ENCODE measurements around the gene STYX.
A peak's percentile ranks its signal among the peaks of the same experiment; 100 is the strongest.

Gene STYX, protein sequence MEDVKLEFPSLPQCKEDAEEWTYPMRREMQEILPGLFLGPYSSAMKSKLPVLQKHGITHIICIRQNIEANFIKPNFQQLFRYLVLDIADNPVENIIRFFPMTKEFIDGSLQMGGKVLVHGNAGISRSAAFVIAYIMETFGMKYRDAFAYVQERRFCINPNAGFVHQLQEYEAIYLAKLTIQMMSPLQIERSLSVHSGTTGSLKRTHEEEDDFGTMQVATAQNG

DNA sequence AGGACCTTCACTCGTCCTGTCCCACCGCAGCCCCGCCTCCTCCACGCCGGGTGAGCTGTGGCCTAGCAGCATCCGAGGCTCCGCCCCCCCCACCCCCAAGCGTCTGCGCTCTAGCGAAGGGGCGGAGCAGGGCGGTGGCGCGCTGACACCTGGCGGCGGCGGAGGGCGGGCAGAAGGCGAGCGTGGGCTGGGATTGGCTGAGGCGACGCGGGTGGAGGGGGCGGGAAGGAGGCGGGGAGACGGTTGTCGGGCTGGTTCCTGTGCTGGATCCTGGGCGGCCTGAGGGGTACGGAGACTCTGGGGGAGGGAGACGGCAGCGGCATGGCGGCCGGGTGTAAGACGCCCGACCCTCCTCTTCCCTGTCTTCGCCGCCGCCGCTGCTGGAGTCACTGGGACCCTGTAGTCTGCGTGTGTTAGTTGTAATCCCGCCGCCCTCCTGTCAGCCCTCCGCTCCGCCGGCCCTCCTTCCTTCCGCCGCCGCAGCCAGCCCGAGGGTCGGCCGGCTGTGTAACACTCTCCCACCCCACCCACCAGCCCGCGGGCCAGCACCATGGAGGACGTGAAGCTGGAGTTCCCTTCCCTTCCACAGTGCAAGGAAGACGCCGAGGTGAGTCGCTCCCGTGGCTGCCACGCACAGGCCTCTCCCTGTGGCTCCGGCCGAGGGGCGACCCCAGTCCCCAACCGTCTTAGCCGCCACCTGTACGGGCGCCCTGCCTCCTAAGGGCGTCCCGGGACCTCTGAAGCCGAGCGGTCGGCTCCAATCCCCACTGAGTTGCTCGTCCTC lies at the start of gene STYX:
TSS of gene STYX (plus strand) at position 242 of the 784 bp plus-strand sequence. CDS start at position 551, 309 bp downstream.
- peak; percentile 93 to 98 (median 96) for DNase-seq (ENCODE audit: low read depth in 3 of 3, low spot score in 1 of 3)

DNA sequence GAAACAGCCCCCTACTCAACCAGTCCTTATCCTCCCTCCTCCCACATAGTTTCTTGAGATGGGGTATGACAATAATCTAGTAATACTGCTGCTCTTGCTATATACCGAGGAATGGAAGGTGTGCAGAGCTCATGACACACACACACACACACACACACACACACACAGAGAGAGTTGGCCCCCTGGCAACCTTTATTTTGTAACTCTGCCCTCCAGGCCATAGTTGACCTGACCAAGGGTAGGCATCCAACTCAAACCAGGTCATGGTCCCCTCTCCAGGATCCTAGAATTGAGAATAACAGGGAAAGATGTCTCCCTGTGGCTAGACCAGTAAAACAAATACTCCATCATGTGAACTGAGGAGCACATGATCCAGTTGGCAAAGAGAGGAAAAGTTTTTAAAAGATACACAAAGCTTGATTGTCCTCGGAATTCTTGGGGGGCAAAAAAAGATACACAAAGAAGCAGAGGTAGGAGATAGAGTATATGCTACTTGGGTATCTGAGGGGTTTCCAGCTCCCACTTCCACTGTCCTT lies 45.9 kb upstream of the STYX start:
- no peak for DNase-seq (ENCODE audit: low read depth in 3 of 3, low spot score in 1 of 3)

DNA sequence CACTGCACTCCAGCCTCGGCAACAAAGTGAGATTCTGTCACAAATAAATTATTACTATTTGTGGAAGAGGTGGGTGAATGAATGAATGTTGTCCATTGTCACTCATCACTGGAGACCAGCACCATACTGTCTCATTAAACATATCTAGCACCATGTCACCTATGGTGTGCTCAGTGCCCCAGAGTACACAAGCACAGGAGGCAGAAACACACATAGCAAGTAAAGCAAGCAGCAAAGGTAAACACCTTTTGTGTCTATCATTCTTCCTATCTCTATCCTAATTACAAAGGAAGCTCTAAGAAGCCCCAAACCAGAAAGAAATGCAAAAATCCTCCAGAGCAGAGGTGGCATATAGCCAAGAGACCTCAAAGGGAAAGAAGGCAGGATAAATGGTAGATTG lies 43.8 kb upstream of the STYX start:
- no peak for DNase-seq (ENCODE audit: low read depth in 3 of 3, low spot score in 1 of 3)

DNA sequence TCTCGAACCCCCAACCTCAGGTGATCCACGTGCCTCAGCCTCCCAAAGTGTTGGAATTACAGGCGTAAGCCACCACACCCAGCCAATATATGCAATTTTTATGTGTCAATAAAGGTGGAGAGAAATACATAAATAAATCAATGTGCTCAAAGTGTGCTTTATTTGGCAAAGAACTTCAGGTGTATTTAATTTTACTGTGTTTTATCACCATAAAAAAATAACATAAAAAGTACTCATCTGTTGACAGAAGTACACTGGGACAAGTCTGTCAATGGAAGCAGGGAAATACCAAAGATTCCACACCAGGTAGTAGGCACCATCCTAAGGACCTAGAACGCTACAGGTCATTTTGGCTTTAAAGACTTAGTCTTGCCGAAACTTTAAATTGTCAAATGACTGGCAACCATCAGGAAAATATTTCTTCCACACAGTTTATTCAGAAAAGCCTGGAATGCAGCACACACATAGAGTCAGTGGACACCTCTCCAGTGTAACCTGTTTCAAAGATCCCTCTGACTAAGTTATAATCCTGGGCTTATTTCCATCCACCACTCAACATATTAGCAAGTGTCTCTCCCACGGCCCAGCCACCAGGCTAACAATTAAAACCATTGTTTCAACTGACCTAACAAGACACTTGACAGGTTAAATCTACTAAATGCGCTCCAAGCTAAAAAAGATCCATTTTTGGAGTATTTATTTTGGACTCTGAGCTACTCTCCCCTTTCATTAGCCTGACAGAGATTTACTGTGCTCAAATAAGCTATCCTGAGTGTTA lies 38.8 kb upstream of the STYX start:
- no peak for DNase-seq (ENCODE audit: low read depth in 3 of 3, low spot score in 1 of 3)

DNA sequence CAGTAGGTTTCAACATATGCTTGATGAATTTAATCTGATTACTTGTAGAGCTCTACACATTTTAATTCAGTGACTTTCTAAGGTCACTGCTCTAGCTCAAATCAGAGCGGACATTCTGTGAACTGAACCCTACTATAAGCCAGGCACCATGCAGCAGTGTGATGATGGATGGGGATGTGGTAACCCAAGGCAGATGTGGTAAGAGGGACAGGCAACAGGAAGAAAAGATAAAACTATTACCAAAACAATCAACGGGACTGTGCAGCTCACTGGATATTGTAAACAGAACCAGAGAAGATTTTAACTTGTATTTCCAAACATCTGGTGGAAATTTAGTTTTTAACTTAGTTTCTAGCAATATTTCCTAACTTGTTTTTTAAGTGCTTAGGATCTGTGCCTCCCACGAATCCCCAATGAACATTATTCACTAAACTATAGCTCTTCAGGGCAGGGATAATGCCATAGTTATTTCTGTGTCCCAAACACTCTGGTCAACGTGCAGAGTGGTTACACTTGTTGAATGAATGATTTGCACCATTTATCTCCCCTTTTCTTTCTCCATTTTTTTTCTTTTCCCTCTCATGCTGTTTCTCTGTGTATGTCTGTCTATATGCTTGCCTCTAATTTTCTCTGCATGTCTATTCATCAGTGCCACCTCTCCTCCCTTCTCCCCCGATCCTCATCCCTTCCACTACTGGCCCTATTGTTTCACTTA lies 37.6 kb upstream of the STYX start:
- no peak for DNase-seq (ENCODE audit: low read depth in 3 of 3, low spot score in 1 of 3)

DNA sequence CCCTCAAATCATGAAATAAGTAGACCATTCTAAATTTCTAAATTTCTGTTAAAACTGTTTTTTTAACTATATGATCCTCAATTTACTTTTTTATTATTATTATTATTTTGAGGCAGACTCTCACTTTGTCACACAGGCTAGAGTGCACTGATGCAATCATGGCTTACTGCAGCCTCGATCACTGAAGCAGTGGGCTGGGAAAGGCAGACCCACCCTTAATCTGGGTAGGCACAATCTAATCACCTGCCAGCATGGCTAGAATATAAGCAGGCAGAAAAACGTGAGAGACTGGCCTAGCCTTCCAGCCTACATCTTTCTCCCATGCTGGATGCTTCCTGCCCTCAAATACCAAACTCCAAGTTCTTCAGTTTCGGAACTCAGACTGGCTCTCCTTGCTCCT lies 36.9 kb upstream of the STYX start:
- no peak for DNase-seq (ENCODE audit: low read depth in 3 of 3, low spot score in 1 of 3)

DNA sequence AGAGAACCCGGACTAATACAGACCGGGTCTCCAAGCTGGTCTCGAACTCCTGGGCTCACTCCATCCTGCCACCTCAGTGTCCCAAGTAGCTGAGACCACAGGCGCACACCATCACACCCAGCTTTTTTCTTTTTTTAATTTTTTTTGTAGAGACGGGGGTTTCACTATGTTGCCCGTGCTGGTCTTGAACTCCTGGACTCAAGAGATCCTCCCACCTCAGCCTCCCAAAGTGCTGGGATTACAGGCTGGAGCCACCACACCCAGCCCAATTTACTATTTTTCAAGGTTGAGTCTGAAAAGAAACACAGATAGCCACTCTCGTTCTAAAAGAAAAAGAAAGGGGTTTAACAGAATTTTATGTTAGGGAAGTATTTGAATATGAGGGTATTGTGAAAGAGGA lies 36.4 kb upstream of the STYX start:
- DNase-seq (ENCODE audit: low read depth in 3 of 3, low spot score in 1 of 3): no peak

DNA sequence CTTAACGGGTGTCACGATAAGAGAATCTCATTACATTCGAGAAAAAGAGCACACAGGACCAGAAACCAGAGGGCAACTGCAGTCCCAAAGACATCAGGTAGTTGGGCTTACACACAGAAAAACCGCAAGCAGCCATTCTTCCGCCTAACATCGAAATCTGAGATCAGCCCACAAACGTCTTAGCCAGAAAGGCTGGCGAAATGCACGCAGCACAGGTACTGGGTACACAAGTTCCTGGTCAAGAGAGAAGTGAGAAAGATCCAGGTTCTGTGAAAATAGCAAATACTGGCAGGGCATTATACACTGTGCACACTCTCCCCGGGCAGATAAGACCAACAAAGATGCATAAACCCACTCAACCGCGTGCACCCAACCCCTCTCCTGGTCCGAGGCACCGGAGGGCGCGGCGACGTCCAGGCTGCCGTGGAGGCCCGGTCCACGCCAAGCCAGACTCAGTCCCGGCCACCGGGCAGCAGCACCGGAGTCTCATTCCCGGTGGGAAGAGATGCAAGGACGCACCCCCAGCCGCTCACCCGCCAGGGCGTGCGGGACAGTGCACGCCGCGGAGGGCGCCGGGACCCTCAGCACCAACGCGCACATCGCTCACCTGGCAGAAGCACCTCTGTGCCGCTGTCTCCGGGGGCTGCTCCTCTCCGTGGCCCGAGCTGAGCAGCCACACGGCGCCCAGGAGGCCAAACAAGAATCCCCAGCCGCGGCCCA lies 35.0 kb upstream of the STYX start:
- peak in 2 of 3 donors; percentile 18 to 27 for DNase-seq (ENCODE audit: low read depth in 3 of 3, low spot score in 1 of 3)

DNA sequence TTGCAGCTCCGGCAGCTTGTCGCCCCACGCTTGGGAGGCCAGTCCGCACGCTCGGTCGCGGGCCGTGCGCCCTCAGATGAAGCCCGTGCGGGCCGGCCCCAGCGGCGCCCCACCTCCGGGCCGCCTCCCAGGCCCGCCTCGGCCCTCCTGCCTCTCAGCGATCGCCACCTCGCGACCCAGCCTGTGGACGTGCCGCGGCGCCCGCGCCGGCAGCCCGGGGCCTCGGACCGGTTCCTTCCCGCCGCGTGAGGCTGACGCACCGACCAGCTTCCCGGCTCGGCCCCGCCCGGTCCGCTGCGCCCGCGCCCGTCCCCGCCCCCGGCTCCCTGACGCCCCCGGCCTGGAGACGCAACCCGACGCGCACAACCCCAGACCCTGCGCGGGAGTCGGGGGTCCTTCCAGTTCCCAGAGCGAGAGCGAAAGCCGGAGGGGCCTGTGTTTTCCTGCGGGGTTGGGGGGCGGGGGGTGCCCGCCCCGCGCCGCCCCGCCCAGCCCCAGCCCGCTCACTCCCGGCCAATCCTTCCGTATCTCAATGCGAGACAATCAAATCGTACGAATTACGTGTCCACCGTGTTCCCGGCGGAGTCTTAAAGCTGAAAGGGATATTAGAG lies 34.4 kb upstream of the STYX start, which contains the start of gene ERO1A:
TSS of gene ERO1A (minus strand) at position 78 of the 611 bp plus-strand sequence. CDS start at position 1, 77 bp downstream.
- DNase-seq (ENCODE audit: low read depth in 3 of 3, low spot score in 1 of 3): peak in 2 of 3 donors; percentile 10 to 43

DNA sequence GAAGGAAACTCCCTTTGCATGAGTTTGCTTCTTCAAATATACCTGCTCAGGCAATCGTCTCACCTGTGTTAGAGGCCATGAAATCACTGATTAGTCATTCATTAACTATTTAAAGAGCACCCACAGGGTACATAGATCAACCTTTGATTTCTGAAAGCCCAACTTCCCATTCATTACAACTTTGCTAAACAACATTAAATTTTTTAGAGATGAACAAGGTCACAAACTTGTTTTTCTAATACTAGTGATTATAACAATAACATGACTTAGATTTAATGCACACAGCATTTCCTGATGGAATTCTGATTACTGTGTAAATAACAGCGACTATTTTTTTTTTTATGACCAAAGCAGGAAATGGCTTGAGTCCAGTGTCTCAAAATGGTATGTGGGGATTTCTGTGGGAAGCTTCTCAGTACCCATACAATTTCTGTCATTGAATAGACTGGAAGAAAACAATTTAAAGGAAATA lies 29.2 kb upstream of the STYX start:
- DNase-seq (ENCODE audit: low read depth in 3 of 3, low spot score in 1 of 3): no peak

DNA sequence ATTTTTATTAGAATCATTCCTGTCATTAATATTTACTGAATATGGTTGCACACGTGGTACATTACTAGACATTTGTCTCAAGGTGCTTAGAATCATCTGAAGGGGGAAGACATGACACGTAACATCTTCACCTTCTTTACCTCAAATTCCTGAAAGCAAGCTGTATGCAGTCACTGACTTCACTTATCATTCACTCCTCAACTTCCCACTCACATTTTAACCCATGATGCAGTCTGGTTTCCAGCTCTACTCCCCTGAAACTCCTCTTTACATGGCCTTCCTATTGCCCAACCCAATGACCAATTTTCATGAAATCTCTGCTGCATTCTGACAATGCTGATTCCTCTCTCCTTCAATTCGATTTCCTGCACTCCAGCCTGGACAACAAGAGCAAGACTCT lies 28.7 kb upstream of the STYX start:
- DNase-seq (ENCODE audit: low read depth in 3 of 3, low spot score in 1 of 3): no peak

DNA sequence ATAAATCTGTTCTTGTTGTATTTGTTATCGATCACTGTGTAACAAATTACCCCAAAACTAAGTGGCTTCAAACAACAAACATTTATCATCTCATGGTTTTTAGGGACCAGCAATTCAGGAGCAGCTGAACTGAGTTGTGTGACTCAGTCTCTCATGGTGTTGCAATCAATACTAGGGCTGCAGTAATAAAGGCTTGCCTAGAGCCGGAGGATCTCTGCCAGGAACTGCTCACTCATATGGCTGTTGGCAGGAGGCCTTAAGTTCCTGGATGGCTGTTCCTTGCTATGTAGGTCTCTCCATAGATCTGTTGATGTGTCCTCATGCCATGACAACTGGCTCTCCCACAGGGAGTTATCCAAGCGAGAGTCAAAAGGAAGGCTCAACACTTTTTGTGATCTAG lies 26.7 kb upstream of the STYX start:
- DNase-seq (ENCODE audit: low read depth in 3 of 3, low spot score in 1 of 3): no peak

DNA sequence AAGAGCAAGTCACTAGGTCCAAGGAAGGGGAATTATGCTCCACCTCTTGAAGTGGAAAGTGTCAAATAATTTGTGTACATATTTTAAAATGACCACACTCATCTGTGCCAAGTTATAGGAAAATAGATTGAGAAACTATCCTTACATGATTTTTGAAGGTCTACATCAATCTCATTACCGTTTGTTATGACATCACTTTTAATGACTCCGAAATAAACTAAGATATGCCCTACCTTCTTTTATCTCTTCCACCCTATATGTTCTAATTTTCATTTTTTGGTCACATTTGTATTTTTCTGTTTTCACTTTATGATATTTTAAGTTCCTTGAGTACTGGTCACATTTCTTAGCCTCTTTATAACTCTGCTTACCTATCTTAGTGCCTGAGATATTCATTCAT lies 26.3 kb upstream of the STYX start:
- DNase-seq (ENCODE audit: low read depth in 3 of 3, low spot score in 1 of 3): no peak

DNA sequence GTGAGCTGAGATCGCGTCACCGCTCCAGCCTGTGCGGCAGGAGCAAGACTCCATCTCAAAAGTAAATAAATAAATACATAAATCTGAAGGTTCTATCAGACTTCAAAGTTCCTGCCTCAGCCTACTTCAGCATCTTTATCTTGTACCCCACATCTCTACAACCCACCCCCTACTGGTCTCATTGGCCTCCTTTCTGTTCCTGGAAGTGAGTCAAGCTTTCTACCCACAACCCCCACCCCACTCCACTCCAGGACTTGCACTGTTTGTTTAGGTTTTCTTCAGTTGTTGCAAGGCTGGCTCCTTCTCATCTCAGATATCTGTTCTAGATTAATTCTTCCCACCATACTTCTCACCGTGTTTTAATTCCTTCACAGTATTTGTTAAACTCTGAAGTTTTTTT lies 23.7 kb upstream of the STYX start:
- no peak for DNase-seq (ENCODE audit: low read depth in 3 of 3, low spot score in 1 of 3)

DNA sequence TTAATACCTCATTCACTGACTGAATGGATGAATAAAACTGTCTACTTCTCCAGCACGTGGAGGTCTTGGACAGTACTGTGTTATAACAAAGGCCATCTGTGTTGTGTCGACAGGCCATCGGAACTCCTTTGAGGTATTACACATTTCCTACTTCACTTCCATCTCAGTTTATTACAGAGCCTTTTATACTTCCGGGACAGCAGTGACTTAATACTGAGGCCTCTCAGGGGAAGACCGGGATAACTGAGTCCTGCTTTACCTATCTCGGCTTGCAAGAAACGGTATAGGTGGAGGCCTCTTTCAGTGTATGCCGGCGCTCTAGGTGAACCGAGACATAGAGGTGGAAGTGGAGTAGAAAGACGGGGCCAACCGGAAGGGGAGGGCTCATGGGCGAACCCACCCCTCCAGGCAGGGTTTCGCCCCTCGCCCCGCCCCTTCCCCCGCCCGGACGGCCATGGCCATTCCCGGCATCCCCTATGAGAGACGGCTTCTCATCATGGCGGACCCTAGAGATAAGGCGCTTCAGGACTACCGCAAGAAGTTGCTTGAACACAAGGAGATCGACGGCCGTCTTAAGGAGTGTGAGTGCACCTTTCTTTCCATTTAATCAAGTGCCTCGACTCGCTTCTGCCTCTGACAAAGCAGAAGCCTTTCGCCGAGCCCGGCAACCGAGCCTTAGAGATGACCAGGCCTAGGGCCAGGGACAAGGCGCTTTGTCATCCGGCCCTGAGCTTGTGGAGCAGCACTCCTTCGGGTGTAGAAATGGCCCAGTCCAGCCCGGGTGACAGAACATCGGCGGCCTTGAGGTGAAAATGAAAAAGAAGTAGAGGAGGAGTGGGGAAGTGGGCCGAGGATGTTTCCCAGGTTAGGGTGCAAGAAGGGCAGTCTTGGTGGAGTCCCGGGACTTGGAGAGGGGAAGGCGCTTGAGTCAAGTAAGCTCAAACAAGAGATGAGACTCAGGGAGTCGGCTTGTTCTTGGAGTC lies 23.0 kb upstream of the STYX start, which contains the start of gene PSMC6:
TSS of gene PSMC6 (plus strand) at position 477 of the 983 bp plus-strand sequence. CDS start at position 497, 20 bp downstream.
- peak; percentile 82 to 95 (median 83) for DNase-seq (ENCODE audit: low read depth in 3 of 3, low spot score in 1 of 3)

DNA sequence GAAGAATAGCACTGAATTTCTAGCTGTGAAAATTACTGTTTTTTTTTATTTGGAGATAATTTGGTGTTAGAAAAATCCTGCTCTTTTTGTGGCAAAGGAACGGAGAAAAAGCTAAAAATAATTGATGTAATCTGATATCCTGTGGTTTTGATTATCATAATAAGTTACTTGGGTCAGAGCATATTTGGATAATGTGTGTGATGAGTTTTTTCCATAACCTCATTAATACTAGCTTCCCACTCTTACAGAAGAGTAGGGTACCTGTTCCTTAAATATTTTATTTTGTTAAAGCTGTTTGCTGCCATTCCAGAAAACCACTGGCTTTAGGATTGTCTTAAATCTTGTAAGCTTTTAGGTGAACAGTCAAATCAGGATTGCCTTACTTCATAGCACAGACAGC lies 18.3 kb upstream of the STYX start:
- DNase-seq (ENCODE audit: low read depth in 3 of 3, low spot score in 1 of 3): no peak

DNA sequence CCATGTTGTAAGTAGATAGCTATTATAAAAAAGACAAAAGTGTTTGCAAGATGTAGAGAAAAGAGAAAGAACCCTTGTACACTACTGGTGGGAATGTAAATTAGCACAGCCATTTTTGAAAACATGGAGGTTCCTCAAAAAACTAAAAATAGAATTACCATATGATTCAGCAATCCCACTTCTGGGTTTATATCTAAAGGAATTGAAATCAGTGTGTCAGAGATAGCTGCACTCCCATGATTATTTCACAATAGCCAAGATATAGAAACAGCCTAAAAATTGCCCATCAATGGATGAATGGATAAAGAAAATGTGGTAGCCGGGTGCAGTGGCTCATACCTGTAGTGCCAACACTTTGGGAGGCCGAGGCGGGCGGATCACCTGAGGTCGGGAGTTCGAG lies 13.8 kb upstream of the STYX start:
- no peak for DNase-seq (ENCODE audit: low read depth in 3 of 3, low spot score in 1 of 3)

Data from stimulated activated CD4-positive, alpha-beta T cell treated with anti-CD3 and anti-CD28 coated beads, TNF-alpha, amount 100 ng/mL, for 1 hour (primary cell).